MM.1S (cell line): ENCODE measurements around the gene PPP1R15A.
A peak's percentile ranks its signal among the peaks of the same experiment; 100 is the strongest.

ENCODE experiments used
- DNase-seq: peaks from one replicate; pipeline ENCODE4 v3.0.0-alpha.2; 2015
- H2AFZ ChIP-seq: fragments of 300-600 bp; sonication (generic); 2 replicates; pipeline ENCODE4 v1.6.0; 2016; ENCODE audit warnings: antibody characterized with exemption, low read length
- H3F3A ChIP-seq: fragments of 300-600 bp; sonication (generic); 2 replicates; pipeline ENCODE4 v1.6.1; 2016; ENCODE audit warnings: mild to moderate bottlenecking, antibody characterized with exemption, low read length, moderate library complexity, mixed read lengths; ENCODE audit not compliant: insufficient read depth
- H3K27ac ChIP-seq: fragments of 300-600 bp; sonication (generic); 2 replicates; pipeline ENCODE4 v1.5.1; 2016; ENCODE audit warnings: mild to moderate bottlenecking, low read length
- H3K27me3 ChIP-seq: fragments of 300-600 bp; sonication (generic); replicated peaks from 2 replicates; pipeline ENCODE4 v1.6.0; 2016; ENCODE audit warnings: low read length; ENCODE audit not compliant: insufficient read depth
- H3K36me3 ChIP-seq: fragments of 300-600 bp; sonication (generic); replicated peaks from 2 replicates; pipeline ENCODE4 v1.6.1; 2016; ENCODE audit warnings: mild to moderate bottlenecking, low read length, mixed read lengths; ENCODE audit not compliant: insufficient read depth
- H3K4me1 ChIP-seq: fragments of 300-600 bp; sonication (generic); 2 replicates; pipeline ENCODE4 v1.6.1; 2016; ENCODE audit warnings: low read length, mixed read lengths
- H3K4me2 ChIP-seq: fragments of 300-600 bp; sonication (generic); 2 replicates; pipeline ENCODE4 v1.6.0; 2016; ENCODE audit warnings: low read depth, low read length
- H3K4me3 ChIP-seq: fragments of 300-600 bp; sonication (generic); 2 replicates; pipeline ENCODE4 v1.5.1; 2016; ENCODE audit warnings: low read length, mixed read lengths
- H3K79me2 ChIP-seq: fragments of 300-600 bp; sonication (generic); 2 replicates; pipeline ENCODE4 v1.6.1; 2016; ENCODE audit warnings: mixed run types, low read length, mixed read lengths
- H3K9ac ChIP-seq: fragments of 300-600 bp; sonication (generic); 2 replicates; pipeline ENCODE4 v1.6.1; 2016; ENCODE audit warnings: low read length, mixed read lengths
- H3K9me2 ChIP-seq: fragments of 300-600 bp; sonication (generic); replicated peaks from 2 replicates; pipeline ENCODE4 v1.6.1; 2016; ENCODE audit warnings: mild to moderate bottlenecking, low read length, mixed read lengths; ENCODE audit not compliant: insufficient read depth
- H3K9me3 ChIP-seq: fragments of 300-600 bp; sonication (generic); replicated peaks from 2 replicates; pipeline ENCODE4 v1.6.1; 2016; ENCODE audit warnings: mild to moderate bottlenecking, low read length, mixed read lengths; ENCODE audit not compliant: insufficient read depth
- H4K20me1 ChIP-seq: fragments of 300-600 bp; sonication (generic); 2 replicates; pipeline ENCODE4 v1.6.1; 2016; ENCODE audit warnings: mild to moderate bottlenecking, low read length, moderate library complexity, mixed read lengths; ENCODE audit not compliant: insufficient read depth
- EZH2 ChIP-seq: fragments of 300-600 bp; sonication (generic); optimal IDR thresholded peaks from 2 replicates; pipeline ENCODE3; 2017; ENCODE audit warnings: low read depth, mild to moderate bottlenecking, antibody characterized with exemption, low read length, mixed read lengths
- EZH2phosphoT487 ChIP-seq: fragments of 300-600 bp; sonication (generic); IDR thresholded peaks from 2 replicates; pipeline ENCODE4 v1.6.1; 2018; ENCODE audit warnings: antibody characterized with exemption, low read length
- TF ChIP-seq, protein P1 (sequence below): fragments of 300-600 bp; sonication (generic); IDR thresholded peaks from 2 replicates; pipeline ENCODE4 v1.5.1; 2016; ENCODE audit warnings: antibody characterized with exemption, low read length, mixed read lengths

Gene PPP1R15A

GRCh38 chr19:48866692-48867091 is 5.5 kb upstream of the PPP1R15A start:
- no peak for DNase-seq
- H2AFZ ChIP-seq = no peak overlapping the region
- H3K9me3 ChIP-seq = no peaks in the 10 kb centered on the region
- H3K9me2 ChIP-seq = no peaks in the 10 kb centered on the region
- H3K79me2 ChIP-seq = no peaks in the 10 kb centered on the region
- no peaks in the 10 kb centered on the region for H3F3A ChIP-seq
- no peak overlapping the region for H3K27ac ChIP-seq
- H3K9ac ChIP-seq = no peak overlapping the region
- H4K20me1 ChIP-seq = no peaks in the 10 kb centered on the region
- TF ChIP-seq EZH2 (no peak), EZH2phosphoT487 (no peak)
- TF ChIP-seq, protein P1, sequence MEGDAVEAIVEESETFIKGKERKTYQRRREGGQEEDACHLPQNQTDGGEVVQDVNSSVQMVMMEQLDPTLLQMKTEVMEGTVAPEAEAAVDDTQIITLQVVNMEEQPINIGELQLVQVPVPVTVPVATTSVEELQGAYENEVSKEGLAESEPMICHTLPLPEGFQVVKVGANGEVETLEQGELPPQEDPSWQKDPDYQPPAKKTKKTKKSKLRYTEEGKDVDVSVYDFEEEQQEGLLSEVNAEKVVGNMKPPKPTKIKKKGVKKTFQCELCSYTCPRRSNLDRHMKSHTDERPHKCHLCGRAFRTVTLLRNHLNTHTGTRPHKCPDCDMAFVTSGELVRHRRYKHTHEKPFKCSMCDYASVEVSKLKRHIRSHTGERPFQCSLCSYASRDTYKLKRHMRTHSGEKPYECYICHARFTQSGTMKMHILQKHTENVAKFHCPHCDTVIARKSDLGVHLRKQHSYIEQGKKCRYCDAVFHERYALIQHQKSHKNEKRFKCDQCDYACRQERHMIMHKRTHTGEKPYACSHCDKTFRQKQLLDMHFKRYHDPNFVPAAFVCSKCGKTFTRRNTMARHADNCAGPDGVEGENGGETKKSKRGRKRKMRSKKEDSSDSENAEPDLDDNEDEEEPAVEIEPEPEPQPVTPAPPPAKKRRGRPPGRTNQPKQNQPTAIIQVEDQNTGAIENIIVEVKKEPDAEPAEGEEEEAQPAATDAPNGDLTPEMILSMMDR = no peak
- H3K36me3 ChIP-seq = no peaks in the 10 kb centered on the region
- H3K27me3 ChIP-seq = peaks cover 9% of the 10 kb centered on the region
- no peak overlapping the region for H3K4me3 ChIP-seq
- H3K4me2 ChIP-seq = 0 out of 2 replicates have a peak overlapping the region, but pooled peaks have one; percentile 24
- peaks cover 11% of the 10 kb centered on the region for H3K4me1 ChIP-seq

DNA sequence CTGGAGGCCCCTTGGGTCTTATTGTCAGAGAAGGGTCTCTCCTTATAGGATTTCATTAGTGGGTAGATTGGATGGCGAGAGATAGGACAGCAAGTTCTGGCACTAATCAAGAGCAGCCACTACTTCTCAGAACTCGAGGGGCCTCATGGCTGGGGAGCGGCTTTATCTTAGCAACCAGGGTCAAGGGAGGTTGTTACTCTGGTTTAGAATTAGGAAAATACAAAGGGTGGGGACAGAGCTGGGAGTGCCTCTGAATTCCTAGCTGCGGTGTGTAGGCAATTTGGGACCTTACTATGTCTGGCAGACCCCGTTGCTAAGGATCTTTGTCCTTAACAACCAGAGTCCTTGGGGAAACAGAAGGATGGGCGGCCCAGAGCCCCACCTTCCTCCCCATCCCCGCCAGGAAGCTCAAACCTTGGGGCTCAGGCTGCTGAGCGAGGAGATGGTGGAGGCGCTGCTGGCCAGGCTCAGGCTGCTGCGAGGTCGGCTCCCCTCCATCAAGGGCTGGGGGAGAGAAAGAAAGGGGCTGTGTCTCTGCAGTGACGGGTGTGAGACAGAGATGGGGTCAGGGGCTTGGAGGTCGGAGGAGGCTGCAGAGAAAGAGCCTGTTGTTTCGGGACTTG is 5.0 kb upstream of the PPP1R15A start:
- no peaks in the 10 kb centered on the region for H3K9me3 ChIP-seq
- no peak overlapping the region for H3K9ac ChIP-seq
- no peaks in the 10 kb centered on the region for H3K9me2 ChIP-seq
- peaks cover 11% of the 10 kb centered on the region for H3K4me1 ChIP-seq
- H3K36me3 ChIP-seq = no peaks in the 10 kb centered on the region
- DNase-seq = no peak
- peaks cover under 1% of the 10 kb centered on the region; the same call in 1 of the 2 replicates for H3K79me2 ChIP-seq
- H3K4me2 ChIP-seq = no peak overlapping the region
- peaks cover 7% of the 10 kb centered on the region; the same call in 1 of the 2 replicates for H3K27me3 ChIP-seq
- H3K4me3 ChIP-seq = no peak overlapping the region
- H3K27ac ChIP-seq = no peak overlapping the region
- no peaks in the 10 kb centered on the region for H3F3A ChIP-seq
- H4K20me1 ChIP-seq = no peaks in the 10 kb centered on the region
- H2AFZ ChIP-seq = no peak overlapping the region
- TF ChIP-seq, protein P1 = no peak
- no peak for TF ChIP-seq EZH2phosphoT487
- no peak for TF ChIP-seq EZH2

- Histone ChIP-seq H3K4me1 (peaks cover 11% of the 10 kb centered on the region), H3F3A (peaks cover 5% of the 10 kb centered on the region), H3K36me3 (no peaks in the 10 kb centered on the region), H3K4me2 (no peak overlapping the region), H2AFZ (no peak overlapping the region), H3K27me3 (peaks cover 7% of the 10 kb centered on the region; the same call in 1 of the 2 replicates), H3K9me2 (no peaks in the 10 kb centered on the region), H3K79me2 (peaks cover 5% of the 10 kb centered on the region), H3K27ac (no peak overlapping the region), H3K4me3 (no peak overlapping the region), H3K9me3 (no peaks in the 10 kb centered on the region), H4K20me1 (no peaks in the 10 kb centered on the region), H3K9ac (no peak overlapping the region)
- DNase-seq = no peak
- no peak for TF ChIP-seq EZH2
- TF ChIP-seq, protein P1 = no peak
- TF ChIP-seq EZH2phosphoT487 = no peak
Measured at GRCh38 chr19:48867746-48868113, 4.5 kb upstream of the PPP1R15A start.
